Coronary artery (tissue), 2 donors: ENCODE results near the gene HNRNPCL2.
"Not testable (repeated sequence)": the region's sequence is repeated elsewhere in the genome, so short reads cannot be mapped to it uniquely, and the experiment has no call there.

Experiments used
- DNase-seq: peaks from one replicate; pipeline ENCODE4 v3.0.0-alpha.2; 2017; ENCODE audit warnings: low spot score
- H3K27ac ChIP-seq, 2 donors: fragments of 200-600 bp; sonication (generic); one replicate each; pipeline ENCODE4 v1.5.1; 2016 to 2019
- H3K4me3 ChIP-seq: fragments of 200-600 bp; sonication (generic); 2 replicates; pipeline ENCODE4 v1.5.1; 2016; ENCODE audit warnings: mild to moderate bottlenecking, moderate library complexity

The HNRNPCL2 gene

DNA sequence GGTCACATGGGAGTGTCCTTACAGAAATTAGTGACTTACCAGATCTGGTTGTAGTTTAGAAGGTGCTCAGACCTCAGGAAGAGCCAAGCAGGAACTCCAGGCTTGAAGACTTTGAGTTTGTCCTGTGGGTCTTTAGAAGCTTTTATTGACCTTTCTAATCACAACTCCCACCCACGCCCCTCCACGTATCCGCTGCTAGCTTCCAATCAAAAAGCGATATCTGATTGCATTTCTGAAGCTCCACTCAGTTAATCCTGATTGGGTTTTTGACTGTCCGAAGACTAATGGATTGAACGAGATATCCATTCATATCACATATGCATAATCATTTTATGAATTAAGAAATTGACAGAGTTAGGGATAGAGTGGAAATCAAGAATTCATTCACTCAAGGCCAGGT lies at the start of gene HNRNPCL2:
Gene HNRNPCL2 (minus strand): TSS at position 101 of the 400 bp plus-strand sequence. CDS start 454 bp downstream, outside the sequence.
- not testable (repeated sequence) for H3K27ac ChIP-seq, H3K4me3 ChIP-seq, DNase-seq

DNA sequence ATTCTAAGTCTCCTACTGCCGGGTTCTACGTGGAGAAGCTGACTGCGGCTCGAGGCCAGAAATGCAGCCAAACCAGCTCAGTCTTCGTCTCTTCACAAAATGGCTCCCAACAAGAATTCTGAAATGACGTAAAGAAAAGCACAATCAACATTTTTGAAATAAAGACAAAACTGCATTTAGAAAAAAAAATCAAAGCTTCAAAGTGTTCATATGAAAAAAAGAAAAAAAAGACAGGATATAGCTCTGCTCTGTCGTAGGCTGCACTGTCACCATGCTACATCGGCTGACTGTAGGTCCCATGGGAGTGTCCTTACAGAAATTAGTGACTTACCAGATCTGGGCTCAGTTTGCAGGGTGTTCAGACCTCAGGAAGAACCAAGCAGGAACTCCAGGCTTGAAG lies 48.9 kb upstream of the HNRNPCL2 start, which contains the start of gene HNRNPCL4:
Gene HNRNPCL4 (minus strand): TSS at position 101 of the 400 bp plus-strand sequence. CDS start 164 bp downstream, outside the sequence.
- not testable (repeated sequence) for DNase-seq, H3K4me3 ChIP-seq, H3K27ac ChIP-seq

DNA sequence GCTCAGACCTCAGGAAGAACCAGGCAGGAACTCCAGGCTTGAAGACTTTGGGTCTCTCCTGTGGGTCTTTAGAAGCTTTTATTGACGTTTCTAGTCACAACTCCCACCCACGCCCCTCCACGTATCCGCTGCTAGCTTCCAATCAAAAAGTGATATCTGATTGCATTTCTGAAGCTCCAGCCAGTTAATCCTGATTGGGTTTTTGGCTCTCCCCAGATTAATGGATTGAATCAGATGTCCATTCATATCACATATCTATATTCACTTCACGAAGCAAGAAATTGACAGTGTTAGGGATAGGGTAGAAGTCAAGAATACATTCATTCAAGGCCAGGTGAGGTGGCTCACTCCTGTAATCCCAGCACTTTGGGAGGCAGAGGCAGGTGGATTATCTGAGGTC lies 39.3 kb upstream of the HNRNPCL2 start, which contains the start of gene PRAMEF26:
Gene PRAMEF26 (minus strand): TSS at position 101 of the 400 bp plus-strand sequence. CDS start 2,914 bp downstream, outside the sequence.
- DNase-seq, H3K27ac ChIP-seq, H3K4me3 ChIP-seq: not testable (repeated sequence)

- DNase-seq, H3K4me3 ChIP-seq, H3K27ac ChIP-seq: not testable (repeated sequence)
Observed at GRCh38 chr1:13070474-13070873, 46.2 kb downstream of the HNRNPCL2 start, which contains the start of gene PRAMEF25. PRAMEF25 (plus strand) TSS chr1:13070774; CDS start chr1:13073694, 2,920 bp downstream.
